Type B pancreatic cell (in vitro differentiated cells): ENCODE results near the gene CXCL5. TPM values are rescaled to one million over a fixed set of nuclear protein-coding genes. Genes with fewer than 3 reads are reported as not detected.

ENCODE experiments used
- DNase-seq: peaks from one replicate; pipeline ENCODE4 v3.0.0; 2021; ENCODE audit warnings: mixed read lengths; ENCODE audit not compliant: unreplicated experiment; ENCODE audit errors: extremely low spot score
- H3K27ac Mint-ChIP-seq: 2 replicates; pipeline ENCODE4 v1.8.0; 2021; ENCODE audit warnings: mild to moderate bottlenecking, mixed read lengths
- H3K27me3 Mint-ChIP-seq: 2 replicates; pipeline ENCODE4 v1.8.0; 2021; ENCODE audit warnings: mixed read lengths
- H3K36me3 Mint-ChIP-seq: 2 replicates; pipeline ENCODE4 v1.8.0; 2021; ENCODE audit warnings: mixed read lengths
- H3K4me1 Mint-ChIP-seq: one replicate; pipeline ENCODE4 v1.8.0; 2021; ENCODE audit warnings: mixed read lengths; ENCODE audit not compliant: unreplicated experiment
- H3K4me3 Mint-ChIP-seq: 2 replicates; pipeline ENCODE4 v1.8.0; 2021; ENCODE audit warnings: mild to moderate bottlenecking, mixed read lengths
- H3K9me3 Mint-ChIP-seq: 2 replicates; pipeline ENCODE4 v1.8.0; 2021; ENCODE audit warnings: mixed read lengths
- CTCF ChIP-seq: fragments of 200-600 bp; sonication (generic); conservative IDR thresholded peaks from 2 replicates; pipeline ENCODE4 v1.5.0; 2021; ENCODE audit warnings: antibody characterized with exemption, mild to moderate bottlenecking
- total RNA-seq: library from RNA; stranded (reverse); gene quantifications from 2 replicates; pipeline ENCODE4 v1.2.1, GENCODE V29; 2021; ENCODE audit warnings: low replicate concordance

CXCL5 gene
- total RNA-seq, 1 donor from 2014 or later = 6.7 TPM

DNA sequence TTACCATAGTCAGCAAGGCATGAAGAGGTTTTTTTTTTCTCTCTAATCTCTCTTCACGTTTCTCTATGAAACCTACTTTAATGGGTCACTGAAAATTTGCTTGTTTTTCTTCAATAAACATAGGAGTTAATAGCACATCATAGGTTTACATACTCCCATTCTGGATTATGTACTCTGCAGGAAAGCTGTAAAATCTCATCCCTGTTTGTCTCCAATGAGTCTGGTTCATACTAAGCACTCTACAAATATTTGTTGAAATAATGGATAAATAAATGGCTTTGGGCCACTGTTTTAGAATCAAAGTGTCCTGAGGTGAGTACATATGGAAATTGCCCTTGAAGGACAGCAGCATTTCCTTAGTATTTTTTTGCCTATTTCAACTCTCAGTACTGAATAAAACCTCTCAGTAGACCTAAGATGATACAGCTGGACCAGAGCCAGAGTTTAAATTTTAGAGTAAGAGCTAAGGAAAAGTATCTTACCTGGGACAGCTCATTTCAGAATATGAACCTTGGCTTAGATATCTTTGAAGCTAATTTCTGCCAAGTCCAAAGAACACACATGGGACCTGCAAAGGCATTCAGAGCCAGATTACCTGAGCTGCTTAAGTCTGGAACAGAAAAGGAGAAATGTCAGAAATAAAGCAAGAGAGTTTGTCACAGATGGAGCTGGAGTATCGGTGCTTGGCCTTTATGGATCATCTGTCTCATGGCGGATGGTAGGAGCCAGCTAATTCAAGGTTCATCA, 51.1 kb downstream of the CXCL5 start:
- Mint-ChIP-seq H3K36me3 (no peaks in the 10 kb centered on the region), H3K27me3 (peaks cover 50% of the 10 kb centered on the region), H3K4me3 (no peak overlapping the region), H3K4me1 (peaks cover 8% of the 10 kb centered on the region), H3K9me3 (no peaks in the 10 kb centered on the region), H3K27ac (no peak overlapping the region)
- no peak for DNase-seq
- no peak for TF ChIP-seq CTCF

GRCh38 chr4:73945674-73946449, 52.6 kb downstream of the CXCL5 start:
- Mint-ChIP-seq H3K9me3 (no peaks in the 10 kb centered on the region), H3K4me1 (peaks cover 8% of the 10 kb centered on the region), H3K4me3 (peak overlapping the region; percentile 78), H3K27ac (no peak overlapping the region), H3K27me3 (peaks cover 61% of the 10 kb centered on the region), H3K36me3 (no peaks in the 10 kb centered on the region)
- DNase-seq = no peak
- TF ChIP-seq CTCF = no peak

Other genes with a start within 250 kb of the CXCL5 start
- gene CXCL6, start 162.0 kb downstream of the CXCL5 start, total RNA-seq = 0.64 and 1.9 TPM in 2 replicates
- not detected in 2 replicates for gene PF4V1, start 145.4 kb downstream of the CXCL5 start, total RNA-seq
- gene CXCL1, start 129.3 kb downstream of the CXCL5 start, total RNA-seq = 3.8 and 5.7 TPM in 2 replicates
- gene PF4, start 16.6 kb downstream of the CXCL5 start, total RNA-seq = not detected in 2 replicates
- gene PPBP, start 10.5 kb downstream of the CXCL5 start, total RNA-seq = 0.60 TPM in 1 of 2 replicates, not detected in the other
- 5.2 and 5.9 TPM in 2 replicates for gene CXCL3, start 40.0 kb upstream of the CXCL5 start, total RNA-seq
- 5.4 and 6.6 TPM in 2 replicates for gene CXCL2, start 100.5 kb upstream of the CXCL5 start, total RNA-seq
- gene MTHFD2L, start 159.4 kb upstream of the CXCL5 start, total RNA-seq = 11.2 and 14.6 TPM in 2 replicates